ENCODE results near the gene SNRPA.

GRCh38 chr19:40777937-40778705 is 27.1 kb downstream of the SNRPA start, which contains the start of gene RAB4B:
- peak in 2 of 4 experiments; percentile 39 to 42 for TF ChIP-seq CTCF (IDR thresholded peaks at IDR 0.05)
- peak; percentile 76 to 84 for TF ChIP-seq POLR2A (IDR thresholded peaks at IDR 0.05)

All from uterus (tissue), 2 donors.